ENCODE results near the gene APLF.

Gene APLF

DNA sequence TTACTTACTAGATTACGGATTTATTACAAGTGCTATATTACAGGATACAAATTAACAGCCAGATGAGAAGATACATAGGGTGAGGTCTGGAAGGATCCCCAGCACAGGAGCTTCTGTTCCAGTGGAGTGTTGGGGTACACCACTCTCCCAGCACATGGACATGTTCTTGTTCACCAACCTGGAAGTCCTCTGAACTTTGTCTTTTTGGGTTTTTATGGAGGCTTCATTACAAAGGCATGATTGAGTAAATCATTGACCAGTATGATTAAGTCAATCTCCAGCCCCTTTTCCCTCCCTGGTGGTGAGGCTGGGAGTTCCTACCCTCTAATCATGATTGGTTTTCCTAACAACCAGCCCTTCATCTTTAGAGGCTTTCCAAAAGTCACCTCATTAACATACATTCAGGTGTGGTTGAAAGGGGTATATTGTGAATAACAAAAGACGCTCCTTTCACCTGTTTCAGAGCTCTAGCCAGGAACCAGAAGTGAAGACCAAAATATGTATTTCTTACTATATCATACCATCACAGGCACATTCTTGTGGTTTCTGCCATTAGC is 38.3 kb downstream of the APLF start:
- TF ChIP-seq ARNT (IDR thresholded peaks at IDR 0.05) (no peak), BHLHE40 (IDR thresholded peaks at IDR 0.05; ENCODE audit: borderline replicate concordance) (no peak), NFRKB (IDR thresholded peaks at IDR 0.05) (no peak), HDGF (IDR thresholded peaks at IDR 0.05; ENCODE audit: borderline replicate concordance) (no peak), CTBP1 (IDR thresholded peaks at IDR 0.05; ENCODE audit: borderline replicate concordance) (no peak), FOXM1 (IDR thresholded peaks at IDR 0.05; ENCODE audit: borderline replicate concordance) (no peak), LEF1 (IDR thresholded peaks at IDR 0.05; ENCODE audit: borderline replicate concordance) (no peak)
- ChIA-PET POLR2A (interaction anchor here (0.6 kb wide), 1 partner anchor 162 kb away, joined by 3 read pairs; no protein-coding TSS in a partner anchor), CTCF (interaction anchor here (0.8 kb wide), 1 partner anchor 64 kb away, joined by 3 read pairs; no protein-coding TSS in a partner anchor)
- DNase-seq (ENCODE audit: extremely low spot score), result no peak

DNA sequence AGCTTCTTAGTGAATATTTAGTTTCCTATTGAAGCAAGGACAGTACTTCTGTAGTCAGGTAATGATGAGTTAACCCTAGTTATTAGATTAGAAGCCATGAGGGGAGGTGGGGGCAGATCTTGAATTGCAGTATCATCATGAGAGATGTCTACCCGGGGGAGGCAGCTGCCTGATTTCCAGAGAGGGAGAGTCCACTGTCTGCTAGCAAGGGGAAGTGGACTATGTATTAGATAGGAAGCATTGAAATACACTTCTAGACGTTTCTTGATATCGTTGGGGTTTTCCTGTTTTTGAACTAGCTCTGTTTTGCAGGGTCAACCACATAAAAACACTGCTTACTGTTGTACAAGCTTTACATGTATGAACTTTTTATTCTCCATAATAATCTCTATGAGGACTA is 38.8 kb downstream of the APLF start:
- ChIA-PET POLR2A (interaction anchor here (0.6 kb wide), 1 partner anchor 162 kb away, joined by 3 read pairs; no protein-coding TSS in a partner anchor), CTCF (interaction anchor here (0.8 kb wide), 1 partner anchor 64 kb away, joined by 3 read pairs; no protein-coding TSS in a partner anchor)
- no peak for DNase-seq (ENCODE audit: extremely low spot score)
- no peak for TF ChIP-seq FOXA1 (IDR thresholded peaks at IDR 0.05)
- TF ChIP-seq SP1 (IDR thresholded peaks at IDR 0.05), result no peak
- TF ChIP-seq TARDBP (IDR thresholded peaks at IDR 0.05), result no peak

DNA sequence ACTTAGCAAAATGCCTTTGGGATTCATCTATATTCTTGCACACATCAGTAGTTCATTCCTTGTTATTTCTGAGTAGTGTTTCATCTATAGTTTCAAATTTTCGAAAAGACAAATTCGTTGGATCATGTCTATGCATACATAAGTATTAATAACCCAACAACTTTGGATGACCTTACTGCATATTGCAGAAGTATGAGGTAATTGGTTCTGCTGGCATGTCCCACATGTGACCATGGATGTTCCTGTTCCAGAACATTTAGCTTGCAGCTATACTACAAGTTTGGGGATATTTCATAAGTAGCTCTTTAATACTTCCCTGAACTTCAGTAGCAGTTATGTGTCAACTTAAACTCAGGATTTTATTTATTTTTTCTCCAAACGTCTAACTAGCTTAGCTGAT is 44.9 kb downstream of the APLF start:
- POLR2A ChIA-PET, result no interaction called here
- CTCF ChIA-PET, result no interaction called here

DNA sequence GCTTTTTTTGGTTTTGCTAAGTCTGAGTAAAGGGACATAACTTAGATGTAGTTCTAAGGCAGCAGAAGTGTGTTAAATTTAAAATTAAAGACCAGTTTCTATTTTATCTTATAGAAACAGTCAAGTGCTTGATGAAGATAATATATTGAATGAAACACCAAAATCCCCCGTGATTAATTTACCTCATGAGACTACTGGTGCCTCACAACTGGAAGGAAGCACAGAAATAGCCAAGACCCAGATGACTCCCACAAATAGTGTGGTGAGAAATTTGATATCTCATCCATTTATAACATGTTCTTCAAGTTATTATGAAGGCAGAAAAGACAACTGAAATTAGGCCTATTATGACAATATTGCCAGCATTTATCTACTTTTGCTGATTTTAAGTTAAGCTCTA is 45.6 kb downstream of the APLF start:
- POLR2A ChIA-PET, result no interaction called here

More for the DNA sequence above, 44.9 kb downstream of the APLF start:
- TF ChIP-seq L3MBTL2 (conservative IDR thresholded peaks at IDR 0.05) (no peak), FOXM1 (IDR thresholded peaks at IDR 0.05; ENCODE audit: borderline replicate concordance) (no peak), ARNT (IDR thresholded peaks at IDR 0.05) (no peak), LEF1 (IDR thresholded peaks at IDR 0.05; ENCODE audit: borderline replicate concordance) (no peak), FOXA1 (IDR thresholded peaks at IDR 0.05) (no peak), ELF4 (IDR thresholded peaks at IDR 0.05) (no peak), ZNF384 (IDR thresholded peaks at IDR 0.05) (no peak), CTBP1 (IDR thresholded peaks at IDR 0.05; ENCODE audit: borderline replicate concordance) (no peak), BHLHE40 (IDR thresholded peaks at IDR 0.05; ENCODE audit: borderline replicate concordance) (no peak)
- TF ChIP-seq, protein P1, sequence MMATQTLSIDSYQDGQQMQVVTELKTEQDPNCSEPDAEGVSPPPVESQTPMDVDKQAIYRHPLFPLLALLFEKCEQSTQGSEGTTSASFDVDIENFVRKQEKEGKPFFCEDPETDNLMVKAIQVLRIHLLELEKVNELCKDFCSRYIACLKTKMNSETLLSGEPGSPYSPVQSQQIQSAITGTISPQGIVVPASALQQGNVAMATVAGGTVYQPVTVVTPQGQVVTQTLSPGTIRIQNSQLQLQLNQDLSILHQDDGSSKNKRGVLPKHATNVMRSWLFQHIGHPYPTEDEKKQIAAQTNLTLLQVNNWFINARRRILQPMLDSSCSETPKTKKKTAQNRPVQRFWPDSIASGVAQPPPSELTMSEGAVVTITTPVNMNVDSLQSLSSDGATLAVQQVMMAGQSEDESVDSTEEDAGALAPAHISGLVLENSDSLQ (IDR thresholded peaks at IDR 0.05), result no peak
- DNase-seq (ENCODE audit: extremely low spot score), result no peak

DNA sequence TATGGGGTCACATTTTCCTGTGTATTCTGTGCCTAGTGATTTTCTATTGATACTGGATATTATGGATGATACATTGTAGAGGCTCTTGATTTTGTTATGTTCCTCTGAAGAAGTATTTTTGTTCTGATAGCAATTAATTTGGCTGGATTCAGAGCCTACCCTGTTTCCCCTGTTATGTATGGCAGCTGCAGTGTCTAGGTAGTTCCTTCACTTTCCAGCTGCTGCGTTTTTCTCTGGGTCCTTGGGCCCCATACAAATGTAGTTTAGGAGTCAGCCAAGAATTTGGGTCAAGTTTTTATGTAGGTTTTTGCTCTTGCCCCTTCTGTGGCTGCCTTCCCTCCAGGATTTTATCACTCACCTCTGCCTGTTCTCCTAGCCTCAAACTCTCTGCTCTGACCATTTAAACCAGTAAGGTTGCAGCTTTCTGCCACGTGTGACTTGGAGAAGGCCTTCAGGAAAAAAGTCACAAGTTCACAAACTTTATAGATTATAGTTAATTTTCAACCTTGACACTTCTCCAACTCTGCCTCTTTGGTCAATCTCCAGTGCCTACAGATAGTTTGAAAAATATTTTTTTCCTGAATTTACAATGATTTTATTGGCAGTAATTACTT is 47.0 kb downstream of the APLF start:
- no peak for DNase-seq (ENCODE audit: extremely low spot score)
- no peak for TF ChIP-seq FOXM1 (IDR thresholded peaks at IDR 0.05; ENCODE audit: borderline replicate concordance)
- no peak for TF ChIP-seq BHLHE40 (IDR thresholded peaks at IDR 0.05; ENCODE audit: borderline replicate concordance)
- no peak for TF ChIP-seq ELF4 (IDR thresholded peaks at IDR 0.05)
- no peak for TF ChIP-seq NFRKB (IDR thresholded peaks at IDR 0.05)
- no peak for TF ChIP-seq FOXA1 (IDR thresholded peaks at IDR 0.05)
- no peak for TF ChIP-seq TARDBP (IDR thresholded peaks at IDR 0.05)
- no peak for TF ChIP-seq ARNT (IDR thresholded peaks at IDR 0.05)
- TF ChIP-seq ZNF384 (IDR thresholded peaks at IDR 0.05), result no peak
- POLR2A ChIA-PET, result no interaction called here
- CTCF ChIA-PET, result no interaction called here

More for the DNA sequence above, 45.6 kb downstream of the APLF start:
- DNase-seq (ENCODE audit: extremely low spot score), result no peak
- CTCF ChIA-PET, result no interaction called here
- TF ChIP-seq FOXA1 (IDR thresholded peaks at IDR 0.05), result no peak

DNA sequence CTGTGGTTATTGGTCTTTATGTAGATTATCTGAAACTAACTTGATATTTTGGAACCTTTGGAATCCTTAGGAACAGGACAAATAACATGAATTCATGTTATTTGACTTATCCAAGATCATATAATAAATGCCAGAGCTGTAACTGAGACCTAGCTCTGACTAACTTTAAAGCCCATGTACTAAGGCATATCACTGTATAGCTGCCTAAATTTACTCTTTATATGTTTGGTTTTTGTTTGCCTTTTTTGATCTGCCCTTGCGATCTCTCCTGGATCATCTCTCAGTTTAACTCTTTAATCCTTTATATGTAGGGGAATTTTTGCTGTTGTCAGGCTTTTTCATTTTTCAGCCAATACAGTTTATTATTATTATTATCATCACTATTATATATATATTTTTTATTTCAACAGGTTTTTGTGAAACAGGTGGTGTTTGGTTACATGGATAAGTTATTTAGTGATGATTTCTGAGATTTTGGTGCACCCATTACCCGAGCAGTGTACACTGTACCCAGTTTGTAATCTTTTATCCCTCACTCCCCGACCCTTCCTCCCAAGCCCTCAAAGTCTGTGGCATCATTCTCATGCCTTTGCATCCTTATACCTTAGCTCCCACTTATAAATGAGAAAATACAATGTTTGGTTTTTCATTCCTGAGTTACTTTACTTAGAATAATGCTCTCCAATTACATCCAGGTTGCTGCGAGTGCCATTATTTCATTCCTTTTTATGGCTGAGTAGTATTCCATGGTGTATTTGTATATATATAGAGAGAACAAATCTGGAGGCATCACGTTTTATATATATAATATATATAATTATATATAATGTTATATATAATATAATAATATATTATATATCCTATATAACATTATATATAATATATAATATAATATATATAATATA is 48.9 kb downstream of the APLF start:
- TF ChIP-seq NFRKB (IDR thresholded peaks at IDR 0.05), result no peak
- no peak for TF ChIP-seq CTBP1 (IDR thresholded peaks at IDR 0.05; ENCODE audit: borderline replicate concordance)
- TF ChIP-seq BHLHE40 (IDR thresholded peaks at IDR 0.05; ENCODE audit: borderline replicate concordance), result no peak
- TF ChIP-seq, protein P1 (IDR thresholded peaks at IDR 0.05), result no peak
- TF ChIP-seq LEF1 (IDR thresholded peaks at IDR 0.05; ENCODE audit: borderline replicate concordance), result no peak
- no peak for TF ChIP-seq ZNF384 (IDR thresholded peaks at IDR 0.05)
- TF ChIP-seq HDGF (IDR thresholded peaks at IDR 0.05; ENCODE audit: borderline replicate concordance), result no peak
- no peak for TF ChIP-seq L3MBTL2 (conservative IDR thresholded peaks at IDR 0.05)
- TF ChIP-seq SP1 (IDR thresholded peaks at IDR 0.05), result no peak
- no peak for TF ChIP-seq SUZ12 (IDR thresholded peaks at IDR 0.05)
- DNase-seq (ENCODE audit: extremely low spot score), result no peak
- CTCF ChIA-PET, result no interaction called here
- POLR2A ChIA-PET, result no interaction called here

DNA sequence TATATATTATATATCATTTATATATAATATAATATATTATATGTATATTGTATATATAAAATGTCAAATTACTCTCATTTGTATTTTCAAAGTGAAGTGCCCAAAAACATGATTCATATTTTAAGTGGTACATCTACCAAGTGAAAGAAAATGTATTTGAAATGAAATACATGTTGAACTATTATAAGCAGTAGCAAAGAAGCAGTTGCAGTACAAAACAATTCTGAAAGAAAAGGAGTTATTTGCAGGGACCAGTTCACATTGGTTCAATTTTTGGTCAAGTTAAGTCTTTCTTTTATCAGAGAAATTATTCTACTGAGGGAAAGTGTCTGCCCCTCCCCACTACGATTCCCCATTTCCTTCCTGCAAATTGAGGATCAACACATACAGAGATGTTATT is 51.9 kb downstream of the APLF start:
- DNase-seq (ENCODE audit: extremely low spot score), result no peak
- TF ChIP-seq ARNT (IDR thresholded peaks at IDR 0.05) (no peak), NFRKB (IDR thresholded peaks at IDR 0.05) (no peak), CTBP1 (IDR thresholded peaks at IDR 0.05; ENCODE audit: borderline replicate concordance) (no peak), BHLHE40 (IDR thresholded peaks at IDR 0.05; ENCODE audit: borderline replicate concordance) (no peak), FOXK2 (IDR thresholded peaks at IDR 0.05) (no peak), FOXM1 (IDR thresholded peaks at IDR 0.05; ENCODE audit: borderline replicate concordance) (no peak), LEF1 (IDR thresholded peaks at IDR 0.05; ENCODE audit: borderline replicate concordance) (no peak)
- TF ChIP-seq, protein P1 (IDR thresholded peaks at IDR 0.05), result no peak
- ChIA-PET POLR2A (no interaction called here), CTCF (no interaction called here)
